GM12878 (cell line): Measurements from ENCODE around the gene GTF2IRD1.

Source experiments
- BHLHE40 ChIP-seq, 2 experiments: fragments of 450-650 bp in 1 of 2; IDR thresholded peaks; 2 replicates each; pipeline ENCODE4 v1.6.1; 2011 to 2017; ENCODE audit warnings: low read depth in 2 of 2, borderline replicate concordance in 1 of 2, improper control_type of control experiment in 1 of 2, low read length in 1 of 2, mild to moderate bottlenecking in 1 of 2
- CBFB ChIP-seq: IDR thresholded peaks from 2 replicates; pipeline ENCODE4 v1.6.1; 2016; ENCODE audit warnings: antibody characterized with exemption, low read depth
- CBX3 ChIP-seq: fragments of 200-600 bp; sonication (generic); IDR thresholded peaks from 2 replicates; pipeline ENCODE4 v1.6.1; 2016; ENCODE audit warnings: low read depth, borderline replicate concordance
- CBX5 ChIP-seq: sonication (generic); IDR thresholded peaks from 2 replicates; pipeline ENCODE4 v1.6.1; 2016; ENCODE audit warnings: low read depth, moderate library complexity, mild to moderate bottlenecking, inconsistent platforms
- CEBPB ChIP-seq, 2 experiments: fragments of 150-350 bp in 1 of 2; IDR thresholded peaks; 2 replicates each; pipeline ENCODE4 v1.6.1; 2012 to 2014; ENCODE audit warnings: low read depth in 2 of 2, low read length in 2 of 2, borderline replicate concordance in 1 of 2, inconsistent platforms in 1 of 2
- GABPA ChIP-seq: IDR thresholded peaks from 2 replicates; pipeline ENCODE4 v1.6.1; 2014; ENCODE audit warnings: antibody characterized with exemption, low read depth, mild to moderate bottlenecking, inconsistent platforms
- POLR2A ChIP-seq: IDR thresholded peaks from 2 replicates; pipeline ENCODE4 v1.6.1; 2011; ENCODE audit warnings: low read depth, mild to moderate bottlenecking, low read length
- RBBP5 ChIP-seq: fragments of 200-600 bp; sonication (generic); conservative IDR thresholded peaks from 2 replicates; pipeline ENCODE4 v1.6.1; 2016
- SMC3 ChIP-seq: IDR thresholded peaks from 2 replicates; pipeline ENCODE4 v1.6.1; 2011; ENCODE audit warnings: low read length, improper control_type of control experiment, borderline replicate concordance
- SUPT20H ChIP-seq: IDR thresholded peaks from 2 replicates; pipeline ENCODE4 v1.6.1; 2011; ENCODE audit warnings: low read depth, mild to moderate bottlenecking, low read length, moderate library complexity, borderline replicate concordance; ENCODE audit not compliant: control insufficient read depth
- ZNF274 ChIP-seq: IDR thresholded peaks from one replicate; pipeline ENCODE4 v1.8.0; 2011; ENCODE audit not compliant: insufficient read length, insufficient read depth
- TF ChIP-seq, protein P1 (sequence below), 3 experiments: IDR thresholded peaks in 2 of 3; conservative IDR thresholded peaks in 1 of 3; 2 replicates each; pipeline ENCODE4 v1.5.1; 2011; ENCODE audit warnings: low read depth in 3 of 3, low read length in 3 of 3, mild to moderate bottlenecking in 3 of 3, control low read depth in 2 of 3, moderate library complexity in 2 of 3, inconsistent platforms in 1 of 3, mixed read lengths in 1 of 3; ENCODE audit not compliant: control insufficient read depth in 2 of 3, insufficient read depth in 1 of 3; ENCODE audit errors: extremely low read depth in 1 of 3
- TF ChIP-seq, protein P2 (sequence below): IDR thresholded peaks from 2 replicates; pipeline ENCODE4 v1.6.1; 2012; ENCODE audit warnings: low read depth, low read length, improper control_type of control experiment
- TF ChIP-seq, protein P3 (sequence below): fragments of 450-650 bp; IDR thresholded peaks from 2 replicates; pipeline ENCODE4 v1.6.1; 2018; ENCODE audit warnings: mild to moderate bottlenecking, low read depth, moderate library complexity; ENCODE audit not compliant: partially characterized antibody

DNA sequence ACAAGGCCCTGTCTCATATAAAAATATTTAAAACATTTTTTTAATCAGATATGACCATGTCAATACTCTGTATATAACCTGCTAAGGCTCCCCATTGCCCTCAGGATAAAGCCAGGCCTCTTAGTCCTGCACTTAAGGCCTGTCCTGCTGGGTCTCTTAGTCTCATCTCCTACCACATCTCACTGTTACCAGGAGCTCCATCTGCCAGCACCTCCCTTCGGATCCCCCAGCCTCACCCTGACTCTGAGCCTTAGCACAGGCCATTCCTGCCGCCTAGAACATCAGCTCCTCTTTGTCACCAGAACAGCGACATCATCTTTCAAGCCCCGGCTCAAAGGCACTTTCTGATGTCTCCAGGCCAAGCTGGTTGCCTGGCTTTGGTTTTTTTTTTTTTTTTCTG lies 25.7 kb upstream of the GTF2IRD1 start:
- TF ChIP-seq CEBPB (IDR thresholded peaks at IDR 0.05; ENCODE audit: borderline replicate concordance in 1 of 2, low read depth in 2 of 2, low read length in 2 of 2) (no peak), RBBP5 (no peak), CBX5 (no peak), GABPA (no peak), ZNF274 (no peak), SMC3 (no peak), POLR2A (no peak), SUPT20H (no peak), CBFB (no peak), CBX3 (no peak), BHLHE40 (IDR thresholded peaks at IDR 0.05; ENCODE audit: borderline replicate concordance in 1 of 2, low read depth in 2 of 2, low read length in 1 of 2) (no peak)
- TF ChIP-seq, protein P1, sequence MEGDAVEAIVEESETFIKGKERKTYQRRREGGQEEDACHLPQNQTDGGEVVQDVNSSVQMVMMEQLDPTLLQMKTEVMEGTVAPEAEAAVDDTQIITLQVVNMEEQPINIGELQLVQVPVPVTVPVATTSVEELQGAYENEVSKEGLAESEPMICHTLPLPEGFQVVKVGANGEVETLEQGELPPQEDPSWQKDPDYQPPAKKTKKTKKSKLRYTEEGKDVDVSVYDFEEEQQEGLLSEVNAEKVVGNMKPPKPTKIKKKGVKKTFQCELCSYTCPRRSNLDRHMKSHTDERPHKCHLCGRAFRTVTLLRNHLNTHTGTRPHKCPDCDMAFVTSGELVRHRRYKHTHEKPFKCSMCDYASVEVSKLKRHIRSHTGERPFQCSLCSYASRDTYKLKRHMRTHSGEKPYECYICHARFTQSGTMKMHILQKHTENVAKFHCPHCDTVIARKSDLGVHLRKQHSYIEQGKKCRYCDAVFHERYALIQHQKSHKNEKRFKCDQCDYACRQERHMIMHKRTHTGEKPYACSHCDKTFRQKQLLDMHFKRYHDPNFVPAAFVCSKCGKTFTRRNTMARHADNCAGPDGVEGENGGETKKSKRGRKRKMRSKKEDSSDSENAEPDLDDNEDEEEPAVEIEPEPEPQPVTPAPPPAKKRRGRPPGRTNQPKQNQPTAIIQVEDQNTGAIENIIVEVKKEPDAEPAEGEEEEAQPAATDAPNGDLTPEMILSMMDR (IDR thresholded peaks at IDR 0.05 in 2 of 3, conservative IDR thresholded peaks at IDR 0.05 in 1 of 3; ENCODE audit: control insufficient read depth in 2 of 3, extremely low read depth in 1 of 3, insufficient read depth in 1 of 3, low read depth in 3 of 3, low read length in 3 of 3) = no peak
- TF ChIP-seq, protein P2, sequence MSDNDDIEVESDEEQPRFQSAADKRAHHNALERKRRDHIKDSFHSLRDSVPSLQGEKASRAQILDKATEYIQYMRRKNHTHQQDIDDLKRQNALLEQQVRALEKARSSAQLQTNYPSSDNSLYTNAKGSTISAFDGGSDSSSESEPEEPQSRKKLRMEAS = no peak
- TF ChIP-seq, protein P3, sequence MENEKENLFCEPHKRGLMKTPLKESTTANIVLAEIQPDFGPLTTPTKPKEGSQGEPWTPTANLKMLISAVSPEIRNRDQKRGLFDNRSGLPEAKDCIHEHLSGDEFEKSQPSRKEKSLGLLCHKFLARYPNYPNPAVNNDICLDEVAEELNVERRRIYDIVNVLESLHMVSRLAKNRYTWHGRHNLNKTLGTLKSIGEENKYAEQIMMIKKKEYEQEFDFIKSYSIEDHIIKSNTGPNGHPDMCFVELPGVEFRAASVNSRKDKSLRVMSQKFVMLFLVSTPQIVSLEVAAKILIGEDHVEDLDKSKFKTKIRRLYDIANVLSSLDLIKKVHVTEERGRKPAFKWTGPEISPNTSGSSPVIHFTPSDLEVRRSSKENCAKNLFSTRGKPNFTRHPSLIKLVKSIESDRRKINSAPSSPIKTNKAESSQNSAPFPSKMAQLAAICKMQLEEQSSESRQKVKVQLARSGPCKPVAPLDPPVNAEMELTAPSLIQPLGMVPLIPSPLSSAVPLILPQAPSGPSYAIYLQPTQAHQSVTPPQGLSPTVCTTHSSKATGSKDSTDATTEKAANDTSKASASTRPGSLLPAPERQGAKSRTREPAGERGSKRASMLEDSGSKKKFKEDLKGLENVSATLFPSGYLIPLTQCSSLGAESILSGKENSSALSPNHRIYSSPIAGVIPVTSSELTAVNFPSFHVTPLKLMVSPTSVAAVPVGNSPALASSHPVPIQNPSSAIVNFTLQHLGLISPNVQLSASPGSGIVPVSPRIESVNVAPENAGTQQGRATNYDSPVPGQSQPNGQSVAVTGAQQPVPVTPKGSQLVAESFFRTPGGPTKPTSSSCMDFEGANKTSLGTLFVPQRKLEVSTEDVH = no peak
